22Rv1 (cell line): ENCODE results near the gene C11orf21.

Experiments used
- ZFX ChIP-seq: fragments of 450-650 bp; IDR thresholded peaks from 2 replicates; pipeline ENCODE4 v1.6.1; 2017; ENCODE audit warnings: antibody characterized with exemption, borderline replicate concordance
- TF ChIP-seq, protein P1 (sequence below): fragments of 450-650 bp; IDR thresholded peaks from 2 replicates; pipeline ENCODE4 v1.5.1; 2017; ENCODE audit warnings: mild to moderate bottlenecking

GRCh38 chr11:2272228-2272945, 29.3 kb downstream of the C11orf21 start:
- TF ChIP-seq, protein P1, sequence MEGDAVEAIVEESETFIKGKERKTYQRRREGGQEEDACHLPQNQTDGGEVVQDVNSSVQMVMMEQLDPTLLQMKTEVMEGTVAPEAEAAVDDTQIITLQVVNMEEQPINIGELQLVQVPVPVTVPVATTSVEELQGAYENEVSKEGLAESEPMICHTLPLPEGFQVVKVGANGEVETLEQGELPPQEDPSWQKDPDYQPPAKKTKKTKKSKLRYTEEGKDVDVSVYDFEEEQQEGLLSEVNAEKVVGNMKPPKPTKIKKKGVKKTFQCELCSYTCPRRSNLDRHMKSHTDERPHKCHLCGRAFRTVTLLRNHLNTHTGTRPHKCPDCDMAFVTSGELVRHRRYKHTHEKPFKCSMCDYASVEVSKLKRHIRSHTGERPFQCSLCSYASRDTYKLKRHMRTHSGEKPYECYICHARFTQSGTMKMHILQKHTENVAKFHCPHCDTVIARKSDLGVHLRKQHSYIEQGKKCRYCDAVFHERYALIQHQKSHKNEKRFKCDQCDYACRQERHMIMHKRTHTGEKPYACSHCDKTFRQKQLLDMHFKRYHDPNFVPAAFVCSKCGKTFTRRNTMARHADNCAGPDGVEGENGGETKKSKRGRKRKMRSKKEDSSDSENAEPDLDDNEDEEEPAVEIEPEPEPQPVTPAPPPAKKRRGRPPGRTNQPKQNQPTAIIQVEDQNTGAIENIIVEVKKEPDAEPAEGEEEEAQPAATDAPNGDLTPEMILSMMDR, result no peak
- no peak for TF ChIP-seq ZFX
